Prostate gland (tissue), 2 donors: ENCODE results near the gene PRPS1L1. TPM values are rescaled to one million over a fixed set of nuclear protein-coding genes. Genes with fewer than 3 reads are reported as not detected.

Source experiments
- DNase-seq: peaks from one replicate; pipeline ENCODE4 v3.0.0-alpha.2; 2019; ENCODE audit warnings: low spot score
- H3K27ac ChIP-seq, 2 donors: fragments of 200-600 bp; sonication (generic); 2 replicates each; pipeline ENCODE4 v1.5.1; 2017 to 2019
- H3K27me3 ChIP-seq: fragments of 200-600 bp; sonication (generic); replicated peaks from 2 replicates; pipeline ENCODE4 v1.5.1; 2019; ENCODE audit not compliant: insufficient read depth
- H3K36me3 ChIP-seq, 2 donors: fragments of 200-600 bp; sonication (generic); 1 replicate in 1 of 2; 2 replicates in 1 of 2; pipeline versions ENCODE4 v1.5.1 to v1.8.1; 2017 to 2019
- H3K4me1 ChIP-seq: fragments of 200-600 bp; sonication (generic); replicated peaks from 2 replicates; pipeline ENCODE4 v1.5.1; 2019
- H3K4me3 ChIP-seq, 2 donors: fragments of 200-600 bp; sonication (generic); 2 replicates each; pipeline ENCODE4 v1.5.1; 2017 to 2019
- H3K9me3 ChIP-seq: fragments of 200-600 bp; sonication (generic); 2 replicates; pipeline ENCODE4 v1.5.1; 2017
- POLR2A ChIP-seq: fragments of 450-650 bp; IDR thresholded peaks from one replicate; pipeline ENCODE4 v1.6.1; 2016; ENCODE audit warnings: antibody characterized with exemption, mild to moderate bottlenecking
- POLR2AphosphoS5 ChIP-seq: sonication (generic); formaldehyde crosslinking; IDR thresholded peaks from one replicate; pipeline ENCODE4 v1.6.1; 2017; ENCODE audit warnings: antibody characterized with exemption
- WGBS: methylation state at CpG from one replicate; pipeline ENCODE4 v1.1.5; 2018; 5-methylcytosine and 5-hydroxymethylcytosine counted together
- intact Hi-C: fragments of 100-400 bp; cut with DNase I; formaldehyde crosslinking; loops from one replicate; pipeline ENCODE4 v1.14.2; 2022
- total RNA-seq, 2 donors: library from RNA; depleted of rRNA; stranded (reverse); fragments of >200 nt; gene quantifications; one replicate each; pipeline ENCODE4 v1.1.0, GENCODE V29; 2016
- TF ChIP-seq, protein P1 (sequence below), 4 experiments: fragments of 200-600 bp in 2 of 4; fragments of 450-650 bp in 2 of 4; sonication (generic) in 2 of 4; IDR thresholded peaks; 1 replicate in 3 of 4; 2 replicates in 1 of 4; pipeline ENCODE4 v1.5.1; 2016 to 2019; ENCODE audit warnings: antibody characterized with exemption in 4 of 4, mild to moderate bottlenecking in 2 of 4, moderate library complexity in 2 of 4

Gene PRPS1L1
- total RNA-seq, 2 donors from 2014 or later = 2.7 TPM; not detected in 1

DNA sequence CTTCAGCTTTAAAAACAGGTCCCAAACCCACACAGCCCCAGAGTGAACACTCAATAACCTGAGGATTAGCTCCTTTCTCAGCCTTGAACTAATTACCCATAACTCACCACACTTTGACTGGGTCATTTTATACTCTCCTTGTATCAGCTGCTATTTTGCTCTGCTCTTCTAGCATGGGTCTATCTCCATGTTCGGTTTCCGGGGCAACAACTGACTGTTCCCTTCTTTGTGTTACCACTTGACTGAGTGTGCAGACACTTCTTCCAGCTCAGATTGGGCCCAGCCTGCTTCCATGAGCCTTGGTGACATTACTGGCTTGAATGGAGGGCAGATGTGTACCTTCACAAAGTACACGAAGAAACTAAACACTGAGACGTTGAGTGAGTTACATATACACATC, 31.5 kb upstream of the PRPS1L1 start:
- H3K4me3 ChIP-seq = no peak overlapping the region
- no peak for DNase-seq
- intact Hi-C loops = no loop called here
- H3K9me3 ChIP-seq = no peaks in the 10 kb centered on the region
- no peaks in the 10 kb centered on the region for H3K36me3 ChIP-seq
- no peaks in the 10 kb centered on the region for H3K27me3 ChIP-seq
- no peaks in the 10 kb centered on the region for H3K4me1 ChIP-seq
- TF ChIP-seq, protein P1, sequence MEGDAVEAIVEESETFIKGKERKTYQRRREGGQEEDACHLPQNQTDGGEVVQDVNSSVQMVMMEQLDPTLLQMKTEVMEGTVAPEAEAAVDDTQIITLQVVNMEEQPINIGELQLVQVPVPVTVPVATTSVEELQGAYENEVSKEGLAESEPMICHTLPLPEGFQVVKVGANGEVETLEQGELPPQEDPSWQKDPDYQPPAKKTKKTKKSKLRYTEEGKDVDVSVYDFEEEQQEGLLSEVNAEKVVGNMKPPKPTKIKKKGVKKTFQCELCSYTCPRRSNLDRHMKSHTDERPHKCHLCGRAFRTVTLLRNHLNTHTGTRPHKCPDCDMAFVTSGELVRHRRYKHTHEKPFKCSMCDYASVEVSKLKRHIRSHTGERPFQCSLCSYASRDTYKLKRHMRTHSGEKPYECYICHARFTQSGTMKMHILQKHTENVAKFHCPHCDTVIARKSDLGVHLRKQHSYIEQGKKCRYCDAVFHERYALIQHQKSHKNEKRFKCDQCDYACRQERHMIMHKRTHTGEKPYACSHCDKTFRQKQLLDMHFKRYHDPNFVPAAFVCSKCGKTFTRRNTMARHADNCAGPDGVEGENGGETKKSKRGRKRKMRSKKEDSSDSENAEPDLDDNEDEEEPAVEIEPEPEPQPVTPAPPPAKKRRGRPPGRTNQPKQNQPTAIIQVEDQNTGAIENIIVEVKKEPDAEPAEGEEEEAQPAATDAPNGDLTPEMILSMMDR (IDR thresholded peaks at IDR 0.05) = no peak
- TF ChIP-seq POLR2AphosphoS5 (no peak), POLR2A (no peak)
- H3K27ac ChIP-seq = no peak overlapping the region
- WGBS = 66% methylated on average over 4 of the region's 4 CpGs

DNA sequence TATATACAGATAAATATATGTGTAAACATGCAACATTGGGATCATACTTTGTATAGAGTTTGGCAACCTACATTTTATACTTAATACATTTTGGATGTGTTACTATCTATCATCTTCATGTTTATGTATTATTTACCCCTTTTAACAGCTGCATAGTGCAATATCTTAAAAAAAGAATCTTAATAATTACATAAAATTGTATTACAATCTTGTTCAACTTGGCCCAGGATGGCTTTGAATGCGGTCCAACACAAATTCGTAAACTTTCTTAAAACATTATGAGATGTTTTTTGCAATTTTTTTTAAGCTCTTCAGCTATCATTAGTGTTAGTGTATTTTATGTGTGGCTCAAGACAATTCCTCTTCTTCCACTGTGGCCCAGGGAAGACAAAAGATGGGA, 26.3 kb upstream of the PRPS1L1 start:
- TF ChIP-seq, protein P1 (IDR thresholded peaks at IDR 0.05) = no peak
- TF ChIP-seq POLR2AphosphoS5 (no peak), POLR2A (no peak)
- H3K27me3 ChIP-seq = no peaks in the 10 kb centered on the region
- 89% methylated on average over 2 of the region's 2 CpGs for WGBS

DNA sequence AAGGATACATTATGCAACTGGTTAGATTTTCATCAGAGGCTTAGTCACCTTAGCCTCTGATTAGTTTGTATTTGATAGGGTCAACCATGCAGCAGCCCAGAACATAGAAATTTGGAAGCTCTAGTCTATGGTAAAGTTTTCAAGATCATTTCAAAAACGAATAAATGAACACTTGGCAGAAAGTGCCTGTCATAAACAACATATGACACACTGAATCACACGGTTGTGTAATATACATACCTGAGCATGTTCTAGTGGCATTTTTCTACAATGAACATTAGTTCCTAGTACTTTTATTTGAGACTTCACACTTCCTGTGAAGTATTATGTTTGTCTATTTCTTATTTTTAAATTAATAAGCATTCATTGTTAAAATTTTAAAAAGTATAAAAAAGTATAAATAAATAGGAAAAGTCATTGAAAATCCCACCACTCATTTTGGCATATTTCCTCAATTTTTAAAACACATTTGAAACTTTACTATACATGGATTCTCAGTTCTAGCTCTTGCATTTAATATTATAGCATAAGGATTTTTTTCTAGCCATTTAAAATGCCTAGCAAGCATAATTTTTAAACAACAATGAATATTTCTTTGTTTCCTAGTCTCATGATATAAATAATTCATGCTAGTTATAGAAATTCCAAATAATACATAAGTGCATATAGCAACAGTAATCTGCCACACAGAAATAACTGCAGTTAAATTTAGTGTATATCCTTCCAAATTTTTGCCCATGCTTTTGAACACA, 25.7 kb upstream of the PRPS1L1 start:
- no peak overlapping the region for H3K4me3 ChIP-seq
- WGBS = 45% methylated on average over 2 of the region's 2 CpGs
- no peaks in the 10 kb centered on the region for H3K27me3 ChIP-seq
- intact Hi-C loops = no loop called here
- TF ChIP-seq, protein P1 (IDR thresholded peaks at IDR 0.05) = no peak
- no peak for TF ChIP-seq POLR2AphosphoS5
- H3K9me3 ChIP-seq = no peaks in the 10 kb centered on the region
- H3K4me1 ChIP-seq = no peaks in the 10 kb centered on the region
- no peak overlapping the region for H3K27ac ChIP-seq
- no peaks in the 10 kb centered on the region for H3K36me3 ChIP-seq
- no peak for DNase-seq

More for the DNA sequence above, 26.3 kb upstream of the PRPS1L1 start:
- Histone ChIP-seq H3K27ac (no peak overlapping the region), H3K36me3 (no peaks in the 10 kb centered on the region), H3K4me3 (no peak overlapping the region), H3K4me1 (no peaks in the 10 kb centered on the region), H3K9me3 (no peaks in the 10 kb centered on the region)
- no peak for DNase-seq
- intact Hi-C loops = no loop called here

DNA sequence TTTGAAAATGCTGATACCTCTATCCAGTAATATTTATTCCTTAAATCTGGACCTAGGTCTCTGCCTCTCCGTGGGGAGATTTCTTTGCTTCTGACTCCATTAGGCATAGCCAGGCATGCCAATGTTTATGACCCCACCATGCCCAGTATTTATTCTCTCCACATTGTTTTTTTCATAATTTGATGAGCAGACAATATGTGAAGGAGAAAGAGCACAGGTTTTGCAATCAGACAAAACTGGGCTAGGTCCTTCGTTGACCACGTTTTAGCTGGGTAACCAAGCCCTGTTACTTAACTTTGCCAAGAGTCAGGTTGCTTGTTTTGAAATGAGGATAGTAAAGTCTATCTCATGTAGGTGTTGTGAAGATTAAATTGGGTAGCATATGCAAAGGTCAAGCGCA, 21.6 kb upstream of the PRPS1L1 start:
- no peak overlapping the region for H3K4me3 ChIP-seq
- TF ChIP-seq POLR2AphosphoS5 = no peak
- TF ChIP-seq, protein P1 (IDR thresholded peaks at IDR 0.05) = no peak
- TF ChIP-seq POLR2A = no peak
- no peaks in the 10 kb centered on the region for H3K4me1 ChIP-seq
- intact Hi-C loops = no loop called here
- H3K9me3 ChIP-seq = no peaks in the 10 kb centered on the region
- no peaks in the 10 kb centered on the region for H3K36me3 ChIP-seq
- H3K27me3 ChIP-seq = no peaks in the 10 kb centered on the region
- DNase-seq = no peak
- H3K27ac ChIP-seq = no peak overlapping the region
- WGBS = 85% methylated on average over 4 of the region's 4 CpGs

DNA sequence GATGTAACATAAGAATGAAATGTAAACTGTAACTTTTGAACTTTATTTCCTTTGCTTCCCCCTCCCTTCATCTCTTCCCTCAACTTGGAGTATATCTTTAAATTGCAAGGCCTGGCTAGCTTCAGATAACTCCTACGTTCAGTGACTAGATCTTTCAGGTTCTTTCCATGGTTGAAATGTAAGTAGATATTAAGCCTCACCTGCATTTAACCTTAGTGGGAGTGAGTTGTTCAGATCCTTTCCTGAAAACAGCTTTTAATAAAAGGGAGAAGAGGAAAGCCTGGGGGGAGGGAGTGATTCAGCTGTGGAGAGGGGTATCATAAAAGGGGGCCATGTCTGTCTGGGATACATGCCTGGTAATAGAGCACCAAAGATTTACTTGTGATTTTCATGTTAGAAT, 19.0 kb upstream of the PRPS1L1 start:
- intact Hi-C loops = no loop called here
- no peaks in the 10 kb centered on the region for H3K9me3 ChIP-seq
- H3K4me3 ChIP-seq = no peak overlapping the region
- H3K36me3 ChIP-seq = no peaks in the 10 kb centered on the region
- WGBS = 53% methylated on average over 1 of the region's 1 CpG
- DNase-seq = no peak
- no peak overlapping the region for H3K27ac ChIP-seq
- TF ChIP-seq POLR2A = no peak
- no peak for TF ChIP-seq POLR2AphosphoS5
- TF ChIP-seq, protein P1 (IDR thresholded peaks at IDR 0.05) = no peak
- no peaks in the 10 kb centered on the region for H3K4me1 ChIP-seq
- H3K27me3 ChIP-seq = no peaks in the 10 kb centered on the region
